Measurements from ENCODE around the gene ZNG1A.
"Not testable (repeated sequence)": the region's sequence is repeated elsewhere in the genome, so short reads cannot be mapped to it uniquely, and the experiment has no call there.

DNA sequence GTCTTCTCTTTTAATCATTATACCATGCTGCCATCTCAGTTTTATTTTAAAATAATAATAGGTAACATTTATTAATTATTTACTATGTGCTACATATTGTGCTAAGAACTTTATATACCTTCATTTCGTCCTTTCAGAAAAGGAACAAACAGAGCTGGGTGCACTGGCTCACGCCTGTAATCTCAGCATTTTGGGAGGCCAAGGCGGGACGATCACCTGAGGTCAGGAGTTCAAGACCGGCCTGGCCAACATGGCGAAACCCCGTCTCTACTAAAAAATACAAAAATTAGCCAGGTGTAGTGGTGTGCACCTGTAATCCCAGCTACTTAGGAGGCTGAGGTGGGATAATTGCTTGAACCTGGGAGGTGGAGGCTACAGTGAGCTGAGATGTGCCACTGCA is 40.2 kb upstream of the ZNG1A start:
- not testable (repeated sequence) for TF ChIP-seq EZH2 (IDR thresholded peaks at IDR 0.05; ENCODE audit: low read depth)
- TF ChIP-seq, protein P1, sequence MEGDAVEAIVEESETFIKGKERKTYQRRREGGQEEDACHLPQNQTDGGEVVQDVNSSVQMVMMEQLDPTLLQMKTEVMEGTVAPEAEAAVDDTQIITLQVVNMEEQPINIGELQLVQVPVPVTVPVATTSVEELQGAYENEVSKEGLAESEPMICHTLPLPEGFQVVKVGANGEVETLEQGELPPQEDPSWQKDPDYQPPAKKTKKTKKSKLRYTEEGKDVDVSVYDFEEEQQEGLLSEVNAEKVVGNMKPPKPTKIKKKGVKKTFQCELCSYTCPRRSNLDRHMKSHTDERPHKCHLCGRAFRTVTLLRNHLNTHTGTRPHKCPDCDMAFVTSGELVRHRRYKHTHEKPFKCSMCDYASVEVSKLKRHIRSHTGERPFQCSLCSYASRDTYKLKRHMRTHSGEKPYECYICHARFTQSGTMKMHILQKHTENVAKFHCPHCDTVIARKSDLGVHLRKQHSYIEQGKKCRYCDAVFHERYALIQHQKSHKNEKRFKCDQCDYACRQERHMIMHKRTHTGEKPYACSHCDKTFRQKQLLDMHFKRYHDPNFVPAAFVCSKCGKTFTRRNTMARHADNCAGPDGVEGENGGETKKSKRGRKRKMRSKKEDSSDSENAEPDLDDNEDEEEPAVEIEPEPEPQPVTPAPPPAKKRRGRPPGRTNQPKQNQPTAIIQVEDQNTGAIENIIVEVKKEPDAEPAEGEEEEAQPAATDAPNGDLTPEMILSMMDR (conservative IDR thresholded peaks at IDR 0.05) = not testable (repeated sequence)

Data from PC-9 (cell line).